HepG2 (cell line): ENCODE data around the gene PGS1. TPM values are rescaled to one million over a fixed set of nuclear protein-coding genes. Genes with fewer than 3 reads are reported as not detected.

Experiments used
- ATAC-seq: fragments of 200-7000 bp; cut with Tn5 transposase; 3 replicates; pipeline ENCODE4 v1.9.1; 2020; ENCODE audit warnings: mild to moderate bottlenecking, moderate library complexity
- BruUV-seq: library from RNA; stranded (reverse); fragments of 400-500 nt; replicated peaks from 2 replicates; lab custom pipeline; 2021; lab: Mats Ljungman, UMichigan
- CTCF ChIA-PET: fragments of 300-600 bp; formaldehyde crosslinking; extraction: SDS; loops from one replicate; lab custom pipeline; 2021; ENCODE audit warnings: low total read pairs, inconsistent platforms, low intra/inter-chr PET ratio; lab: Yijun Ruan, JAX
- POLR2A ChIA-PET: fragments of 350-600 bp; sonication (Branson Sonifier 250); formaldehyde crosslinking; loops from one replicate; lab custom pipeline; 2020; ENCODE audit warnings: antibody characterized with exemption, inconsistent platforms; lab: Yijun Ruan, JAX
- DNase-seq: peaks from one replicate; pipeline ENCODE4 v3.0.0-alpha.2; 2015; ENCODE audit warnings: low spot score
- FAIRE-seq: peaks from 3 replicates; lab custom pipeline; 2011; peaks lifted over from hg19 to GRCh38; lab: Jason Lieb, UNC
- H2AFZ ChIP-seq: one replicate; pipeline ENCODE4 v1.6.1; 2011; ENCODE audit warnings: low read length, inconsistent platforms
- H3K27ac ChIP-seq: fragments of 300-600 bp; 3 replicates; pipeline ENCODE4 v1.8.0; 2011; ENCODE audit warnings: mixed run types, mild to moderate bottlenecking, mixed read lengths, low read length, inconsistent platforms; ENCODE audit not compliant: insufficient read depth; ENCODE audit errors: extremely low read length
- H3K27me3 ChIP-seq, 2 experiments: fragments of 200-600 bp in 1 of 2; 2 replicates in 1 of 2; 3 replicates in 1 of 2; pipeline versions ENCODE4 v1.6.0 to v1.8.0; 2011; ENCODE audit warnings: low read length in 2 of 2, mild to moderate bottlenecking in 2 of 2, moderate library complexity in 2 of 2, inconsistent platforms in 1 of 2; ENCODE audit not compliant: insufficient read depth in 2 of 2, control insufficient read depth in 1 of 2
- H3K36me3 ChIP-seq, 2 experiments: fragments of 200-600 bp in 1 of 2; replicated peaks in 1 of 2; 2 replicates in 1 of 2; 3 replicates in 1 of 2; pipeline versions ENCODE4 v1.5.1 to v1.8.0; 2011; ENCODE audit warnings: low read length in 2 of 2, inconsistent platforms in 1 of 2; ENCODE audit not compliant: insufficient read depth in 2 of 2, control insufficient read depth in 1 of 2
- H3K4me1 ChIP-seq: 2 replicates; pipeline ENCODE4 v1.5.1; 2012; ENCODE audit warnings: low read length, inconsistent platforms; ENCODE audit not compliant: insufficient read depth
- H3K4me2 ChIP-seq: 2 replicates; pipeline ENCODE4 v1.6.0; 2011; ENCODE audit warnings: low read depth, low read length, inconsistent platforms
- H3K4me3 ChIP-seq, 3 experiments: fragments of 200-600 bp in 1 of 3; sonication (generic), shearing (Covaris generic) in 1 of 3; replicated peaks in 1 of 3; 2 replicates each; pipeline ENCODE4 v1.5.1; 2011 to 2016; ENCODE audit warnings: low read length in 3 of 3, inconsistent platforms in 2 of 3, low read depth in 2 of 3, mild to moderate bottlenecking in 2 of 3, control low read depth in 1 of 3, mixed read lengths in 1 of 3; ENCODE audit not compliant: insufficient read depth in 1 of 3
- H3K79me2 ChIP-seq: one replicate; pipeline ENCODE4 v1.6.1; 2011; ENCODE audit warnings: low read length, inconsistent platforms; ENCODE audit not compliant: insufficient read depth
- H3K9ac ChIP-seq: 2 replicates; pipeline ENCODE4 v1.6.0; 2011; ENCODE audit warnings: mild to moderate bottlenecking, low read depth, low read length, inconsistent platforms; ENCODE audit not compliant: insufficient read depth
- H3K9me3 ChIP-seq: 2 replicates; pipeline ENCODE4 v1.5.1; 2012; ENCODE audit warnings: mild to moderate bottlenecking, low read length
- H4K20me1 ChIP-seq: 2 replicates; pipeline ENCODE4 v1.6.0; 2011; ENCODE audit warnings: inconsistent platforms, mild to moderate bottlenecking, low read length, moderate library complexity; ENCODE audit not compliant: insufficient read depth
- HNF1A ChIP-seq, 2 experiments: sonication (generic) in 1 of 2; formaldehyde crosslinking in 1 of 2; IDR thresholded peaks; 2 replicates each; pipeline versions ENCODE4 v1.4.0 to v1.6.1; 2016 to 2020; ENCODE audit warnings: borderline replicate concordance in 1 of 2, low read depth in 1 of 2, mild to moderate bottlenecking in 1 of 2, missing genetic modification reagents in 1 of 2
- MNT ChIP-seq: fragments of 450-650 bp; IDR thresholded peaks from 2 replicates; pipeline ENCODE4 v1.6.1; 2016
- MTA3 ChIP-seq: sonication (generic); formaldehyde crosslinking; IDR thresholded peaks from 2 replicates; pipeline ENCODE4 v1.4.0; 2020; ENCODE audit warnings: missing genetic modification reagents
- NONO ChIP-seq, 2 experiments: fragments of 450-650 bp in 1 of 2; sonication (generic) in 1 of 2; formaldehyde crosslinking in 1 of 2; IDR thresholded peaks in 1 of 2; conservative IDR thresholded peaks in 1 of 2; 2 replicates each; pipeline versions ENCODE4 v1.6.1 to v1.8.0; 2017 to 2022; ENCODE audit warnings: mild to moderate bottlenecking in 1 of 2, missing genetic modification reagents in 1 of 2, moderate library complexity in 1 of 2
- UBTF ChIP-seq: sonication (generic); formaldehyde crosslinking; IDR thresholded peaks from 2 replicates; pipeline ENCODE4 v1.4.0; 2020; ENCODE audit warnings: mild to moderate bottlenecking, missing genetic modification reagents
- ZBTB20 ChIP-seq: sonication (generic); formaldehyde crosslinking; IDR thresholded peaks from 2 replicates; pipeline ENCODE4 v1.8.1; 2023; ENCODE audit warnings: missing genetic modification reagents, low read depth, mild to moderate bottlenecking, borderline replicate concordance
- ZFP90 ChIP-seq: sonication (generic); formaldehyde crosslinking; IDR thresholded peaks from 2 replicates; pipeline ENCODE4 v1.8.0; 2022; ENCODE audit warnings: missing genetic modification reagents, mild to moderate bottlenecking, inconsistent platforms, borderline replicate concordance
- WGBS: methylation state at CpG from one replicate; pipeline ENCODE4 v1.1.6; 2017; ENCODE audit warnings: low lambda C conversion rate; 5-methylcytosine and 5-hydroxymethylcytosine counted together
- in situ Hi-C: cut with HindIII; loops from 2 replicates; pipeline ENCODE4 v1.10.0; 2017; ENCODE audit warnings: low pct_unique_long_range_greater_than_20kb; ENCODE audit not compliant: extremely low pct_ligation_motif_present
- intact Hi-C: fragments of 100-400 bp; cut with micrococcal nuclease; formaldehyde crosslinking; loops from one replicate; pipeline ENCODE4 v1.10.0; 2022; ENCODE audit not compliant: unreplicated experiment
- polyA plus RNA-seq, 8 experiments: library from polyadenylated mRNA; depleted of rRNA in 3 of 8; stranded (reverse) in 7 of 8; unstranded in 1 of 8; fragments of >200 nt; fragmentation: Illumina TruSeq in 4 of 8; extraction: Trizol in 4 of 8; gene quantifications; 2 replicates each; pipeline versions ENCODE4 v1.2.1 to v1.2.3, GENCODE V29; 2011 to 2016; ENCODE audit warnings: low read depth in 4 of 8, missing spikeins in 1 of 8, mixed read lengths in 1 of 8; ENCODE audit not compliant: insufficient read depth in 1 of 8
- total RNA-seq, 5 experiments: library from RNA; depleted of rRNA; stranded (reverse); fragments of >200 nt; fragmentation: Illumina TruSeq; extraction: Trizol; gene quantifications; 2 replicates each; pipeline ENCODE4 v1.2.3, GENCODE V29; 2016; ENCODE audit warnings: low read depth in 1 of 5

PGS1 gene
- total and polyA plus RNA-seq, 2 of the 13 experiments (the other 11 are each of a cell fraction or from before 2014, with no cell fraction given), result 25.9 to 31.5 TPM

GRCh38 chr17:78381601-78382232, 3.3 kb downstream of the PGS1 start (continued):
- TF ChIP-seq HNF1A (IDR thresholded peaks at IDR 0.05; ENCODE audit: low read depth) (no peak), HNF1A (CRISPR knock-in tag; IDR thresholded peaks at IDR 0.05; ENCODE audit: borderline replicate concordance) (no peak)

GRCh38 chr17:78383725-78384471, 5.4 kb downstream of the PGS1 start:
- CTCF ChIA-PET, result no interaction called here
- peaks cover 24% of the 10 kb centered on the region; the same call in 1 of the 2 replicates for H4K20me1 ChIP-seq
- ATAC-seq, result no peak
- H3K27ac ChIP-seq, result no peak overlapping the region
- H3K9me3 ChIP-seq, result no peaks in the 10 kb centered on the region
- H3K36me3 ChIP-seq, result peaks cover 3 to 15% of the 10 kb centered on the region in 2 experiments; a peak in 4 of 5 replicates
- FAIRE-seq, result no peak
- no peak overlapping the region for H2AFZ ChIP-seq
- no peak overlapping the region for H3K9ac ChIP-seq
- POLR2A ChIA-PET, result no interaction called here
- H3K4me2 ChIP-seq, result no peak overlapping the region
- intact Hi-C loops, result no loop called here
- H3K4me1 ChIP-seq, result peaks cover 53% of the 10 kb centered on the region
- no peak for DNase-seq
- WGBS, result 89% methylated on average over 15 of the region's 15 CpGs
- in situ Hi-C loops, result no loop called here
- peaks cover 90% of the 10 kb centered on the region for H3K79me2 ChIP-seq
- H3K4me3 ChIP-seq, result no peak overlapping the region
- no peaks in the 10 kb centered on the region for H3K27me3 ChIP-seq
- no TSS peak for BruUV-seq
- TF ChIP-seq ZBTB20 (CRISPR knock-in tag), result no peak
- TF ChIP-seq MTA3 (CRISPR knock-in tag), result no peak
- no peak for TF ChIP-seq ZFP90
- TF ChIP-seq MNT, result no peak
- no peak for TF ChIP-seq NONO (IDR thresholded peaks at IDR 0.05)
- TF ChIP-seq NONO (CRISPR knock-in tag; conservative IDR thresholded peaks at IDR 0.05), result no peak
- no peak for TF ChIP-seq UBTF (CRISPR knock-in tag)
